ENCODE measurements around the gene PEPD.

- no peak for TF ChIP-seq CTCF (IDR thresholded peaks at IDR 0.05; ENCODE audit: extremely low read depth in 1 of 2, insufficient read depth in 1 of 2, low read depth in 1 of 2, low read length in 2 of 2)
- TF ChIP-seq MYC (IDR thresholded peaks at IDR 0.05; ENCODE audit: low read depth, low read length): no peak
- TF ChIP-seq MAX (IDR thresholded peaks at IDR 0.05; ENCODE audit: insufficient read depth, insufficient read length): no peak
- TF ChIP-seq POLR2AphosphoS5 (IDR thresholded peaks at IDR 0.05; ENCODE audit: insufficient read depth, low read depth, low read length): no peak
- no peak for TF ChIP-seq POLR2A (IDR thresholded peaks at IDR 0.05; ENCODE audit: low read depth, low read length)
- TF ChIP-seq EZH2 (IDR thresholded peaks at IDR 0.05; ENCODE audit: borderline replicate concordance, low read depth, low read length, severe bottlenecking): no peak
- TF ChIP-seq JUN (IDR thresholded peaks at IDR 0.05; ENCODE audit: borderline replicate concordance, insufficient read depth, insufficient read length, low read depth): no peak
- TF ChIP-seq GATA2 (IDR thresholded peaks at IDR 0.05; ENCODE audit: insufficient read depth, insufficient read length, low read depth, low read length): no peak
- TF ChIP-seq FOS (IDR thresholded peaks at IDR 0.05; ENCODE audit: borderline replicate concordance, insufficient read depth, low read length): no peak
Observed at GRCh38 chr19:33395561-33396550, 125.7 kb downstream of the PEPD start.
